ENCODE measurements around the gene WDR12. TPM values are rescaled to one million over a fixed set of nuclear protein-coding genes. Genes with fewer than 3 reads are reported as not detected.
"Not testable (repeated sequence)": the region's sequence is repeated elsewhere in the genome, so short reads cannot be mapped to it uniquely, and the experiment has no call there.

The WDR12 gene
- total RNA-seq (10 to 100 TPM in 6 of 7 donors, 1 to 10 TPM in 1; 7.7 to 45.2 (median 29.2) TPM), polyA plus RNA-seq (10 to 100 TPM in 1 of 2 donors, 1 to 10 TPM in 1; 9.3 to 29.2 TPM)
- long read RNA-seq, donor 1, full-length matches to known transcripts: 37 of 53 reads
- long read RNA-seq, donor 1, partial matches to known transcripts: 10 of 53 reads
- long read RNA-seq, donor 1, other reads (novel, unspliced or antisense): 6 of 53 reads
- long read RNA-seq, donor 2, full-length matches to known transcripts: 17 of 22 reads
- long read RNA-seq, donor 2, partial matches to known transcripts: 5 of 22 reads
- long read RNA-seq, donor 2, other reads (novel, unspliced or antisense): 0 of 22 reads
- long read RNA-seq, donor 3, full-length matches to known transcripts: 10 of 18 reads
- long read RNA-seq, donor 3, partial matches to known transcripts: 1 of 18 reads
- long read RNA-seq, donor 3, other reads (novel, unspliced or antisense): 7 of 18 reads

GRCh38 chr2:202911512-202912341 is at the start of gene WDR12, which contains the start of gene CARF:
Gene WDR12 (minus strand): TSS chr2:202911673. CDS start chr2:202911476, 197 bp downstream.
Gene CARF (plus strand): TSS chr2:202912275. CDS start chr2:202941903, 29,628 bp downstream.
- TF ChIP-seq EP300 (IDR thresholded peaks at IDR 0.05) (peak; percentile 19), CTCF (IDR thresholded peaks at IDR 0.05) (no peak), POLR2A (IDR thresholded peaks at IDR 0.05) (peak; percentile 31)
- H3K27ac ChIP-seq: peak within 1 kb of the TSS; percentile 50 to 62
- no peaks in the 10 kb centered on the region for H3K4me1 ChIP-seq (ENCODE audit: insufficient read depth)
- no peaks in the 10 kb centered on the region for H3K36me3 ChIP-seq
- WGBS, 3 donors: 0 to 1% (median 0%) methylated on average over 39 of the region's 39 CpGs
- H3K4me3 ChIP-seq: peak within 1 kb of the TSS; percentile 72
- H3K27me3 ChIP-seq: no peaks in the 10 kb centered on the region
- DNase-seq: peak; percentile 90 to 95 (median 92)
- intact Hi-C loops (cut with DNase I): no loop called here
- no peaks in the 10 kb centered on the region for H3K9me3 ChIP-seq

GRCh38 chr2:202960524-202960923 is 49.1 kb upstream of the WDR12 start:
- WGBS, 3 donors: 98 to 100% (median 99%) methylated on average over 6 of the region's 6 CpGs
- H3K36me3 ChIP-seq: no peaks in the 10 kb centered on the region
- DNase-seq: no peak
- intact Hi-C loops (cut with DNase I): no loop called here
- H3K4me1 ChIP-seq (ENCODE audit: insufficient read depth): no peaks in the 10 kb centered on the region
- no peaks in the 10 kb centered on the region for H3K27me3 ChIP-seq
- H3K27ac ChIP-seq: no peak overlapping the region
- TF ChIP-seq POLR2A (IDR thresholded peaks at IDR 0.05) (no peak), EP300 (IDR thresholded peaks at IDR 0.05) (no peak), CTCF (IDR thresholded peaks at IDR 0.05) (no peak)
- no peaks in the 10 kb centered on the region for H3K9me3 ChIP-seq
- no peak overlapping the region for H3K4me3 ChIP-seq

- WGBS, 3 donors: 55 to 65% (median 63%) methylated on average over 2 of the region's 2 CpGs
- H3K9me3 ChIP-seq: no peaks in the 10 kb centered on the region
- H3K36me3 ChIP-seq: no peaks in the 10 kb centered on the region
- intact Hi-C loops (cut with DNase I): no loop called here
- no peaks in the 10 kb centered on the region for H3K27me3 ChIP-seq
- no peak overlapping the region for H3K4me3 ChIP-seq
- TF ChIP-seq POLR2A (IDR thresholded peaks at IDR 0.05) (no peak), EP300 (IDR thresholded peaks at IDR 0.05) (no peak), CTCF (IDR thresholded peaks at IDR 0.05) (no peak)
- no peak for DNase-seq
- no peak overlapping the region for H3K27ac ChIP-seq
- H3K4me1 ChIP-seq (ENCODE audit: insufficient read depth): no peaks in the 10 kb centered on the region
Measured at GRCh38 chr2:202950592-202950991, 39.1 kb upstream of the WDR12 start.

GRCh38 chr2:202949333-202949732 is 37.9 kb upstream of the WDR12 start:
- H3K4me3 ChIP-seq; DNase-seq; H3K9me3 ChIP-seq; H3K27ac ChIP-seq; H3K4me1 ChIP-seq (ENCODE audit: insufficient read depth); H3K27me3 ChIP-seq; H3K36me3 ChIP-seq; intact Hi-C loops (cut with DNase I): not testable (repeated sequence)
- WGBS, 3 donors: 96 to 98% (median 97%) methylated on average over 3 of the region's 3 CpGs

Measured in ovary (tissue), 10 donors.